ENCODE data around the gene UNC50.
"Not testable (repeated sequence)": the region's sequence is repeated elsewhere in the genome, so short reads cannot be mapped to it uniquely, and the experiment has no call there.

UNC50 gene

DNA sequence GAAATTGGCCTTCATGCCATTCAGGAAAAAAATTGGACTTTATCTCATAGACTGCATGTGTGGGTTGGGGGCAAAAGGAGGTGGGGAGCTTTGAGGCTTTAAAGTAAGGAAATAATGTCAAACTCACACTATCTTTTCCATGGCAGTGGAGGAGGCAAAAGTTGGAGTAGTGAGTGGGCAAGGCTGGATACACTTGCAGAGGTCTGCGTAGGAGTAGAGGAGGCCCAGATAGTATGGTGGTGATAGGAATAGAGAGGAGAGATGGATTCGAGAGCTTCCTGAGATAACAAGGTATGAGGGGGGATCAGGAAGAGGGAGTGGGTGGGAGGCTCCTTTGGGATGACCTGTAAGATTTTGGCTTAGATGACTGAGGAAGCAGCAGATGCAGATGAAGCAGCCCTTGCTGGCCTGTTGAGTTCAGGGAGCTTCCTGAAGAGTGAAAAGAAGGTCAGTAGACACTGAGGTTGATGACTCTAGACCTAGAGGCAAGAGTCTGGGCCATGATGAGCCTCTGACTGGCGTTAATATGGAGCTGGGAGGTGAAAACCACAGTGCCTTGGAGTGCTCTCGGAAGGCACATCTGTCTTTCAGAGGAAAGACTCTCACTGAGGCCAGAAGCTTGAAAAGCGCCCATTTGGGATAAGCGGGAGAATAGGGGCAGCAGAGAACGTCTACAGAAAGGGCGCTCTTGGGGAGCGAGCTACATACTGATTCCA is 5.8 kb downstream of the UNC50 start:
- no peak for DNase-seq

DNA sequence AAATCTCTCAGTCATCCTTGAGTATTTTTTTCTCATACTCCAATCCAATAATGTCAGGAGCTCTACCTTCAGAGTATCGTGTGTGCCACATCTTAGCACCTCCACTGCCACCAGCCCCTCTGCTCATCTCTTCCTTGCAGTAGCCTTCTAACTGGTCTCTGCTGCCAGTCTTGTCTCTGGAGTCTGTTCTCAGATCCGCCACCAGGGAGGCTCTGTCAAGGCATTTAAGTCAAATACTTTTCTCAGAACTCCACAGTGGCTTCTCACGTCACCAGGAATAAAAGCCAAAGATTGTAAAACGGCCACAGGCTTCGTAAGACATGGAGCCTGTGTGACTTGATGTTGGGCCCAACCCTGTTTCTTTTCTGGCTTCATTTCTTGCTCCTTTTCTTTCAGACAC is 7.1 kb downstream of the UNC50 start:
- no peak for DNase-seq

DNA sequence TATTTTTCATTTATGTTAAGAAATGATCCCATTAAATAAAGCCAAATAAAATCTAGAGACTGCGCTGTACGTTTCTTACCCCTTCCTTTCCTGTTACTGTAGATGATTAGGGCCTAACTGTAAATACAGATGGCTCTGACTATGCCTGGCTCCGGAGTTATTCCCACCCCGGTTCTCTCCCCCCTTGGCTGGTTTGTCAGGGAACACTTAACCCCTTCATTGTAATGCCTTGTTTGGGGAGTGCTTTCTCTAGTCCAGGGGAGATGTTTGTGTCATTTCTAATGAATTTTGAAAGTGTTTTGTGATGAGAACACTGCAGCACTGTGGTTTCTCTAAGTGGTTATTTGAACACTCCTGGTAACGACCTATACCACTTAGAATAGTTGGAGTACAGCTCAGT is 8.8 kb downstream of the UNC50 start:
- DNase-seq = no peak

DNA sequence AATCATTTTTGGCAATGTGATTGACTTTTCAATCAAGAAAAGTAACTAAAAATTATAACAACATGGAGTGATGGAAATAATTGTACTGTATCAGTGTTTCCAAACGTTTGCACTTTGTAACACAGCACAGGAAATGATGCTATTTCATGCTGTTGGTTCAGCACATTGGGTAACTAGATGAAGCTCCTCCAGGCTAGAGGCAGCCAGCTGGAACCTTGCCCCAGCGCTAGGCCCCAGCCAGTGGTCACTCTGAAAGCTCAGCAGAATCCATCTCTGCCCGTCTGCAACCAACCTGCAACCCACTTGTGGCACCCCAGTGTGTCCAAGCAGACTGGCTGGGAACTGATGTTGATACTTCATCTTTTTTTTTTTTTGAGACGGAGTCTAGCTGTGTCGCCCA is 15.3 kb downstream of the UNC50 start:
- no peak for DNase-seq

DNA sequence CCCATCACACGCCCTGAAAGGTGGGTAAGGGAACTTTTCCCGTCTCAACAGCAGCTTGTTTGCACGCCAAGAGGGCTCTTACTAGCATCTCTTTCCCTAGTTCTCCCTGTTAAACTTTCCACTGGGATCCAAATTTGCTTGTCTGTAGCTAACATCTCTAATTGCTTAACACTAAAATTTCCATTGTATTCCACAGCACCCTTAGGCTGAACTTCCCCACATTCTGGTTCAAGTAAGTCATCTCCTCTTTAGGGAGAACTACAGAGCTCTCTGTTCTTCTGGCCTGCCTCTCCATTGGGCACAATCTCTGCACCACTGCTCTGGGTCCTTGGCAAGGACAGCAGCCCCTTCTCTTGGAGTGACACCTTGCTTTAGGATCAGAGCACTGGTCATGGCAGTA is 24.0 kb downstream of the UNC50 start:
- no peak for DNase-seq

DNA sequence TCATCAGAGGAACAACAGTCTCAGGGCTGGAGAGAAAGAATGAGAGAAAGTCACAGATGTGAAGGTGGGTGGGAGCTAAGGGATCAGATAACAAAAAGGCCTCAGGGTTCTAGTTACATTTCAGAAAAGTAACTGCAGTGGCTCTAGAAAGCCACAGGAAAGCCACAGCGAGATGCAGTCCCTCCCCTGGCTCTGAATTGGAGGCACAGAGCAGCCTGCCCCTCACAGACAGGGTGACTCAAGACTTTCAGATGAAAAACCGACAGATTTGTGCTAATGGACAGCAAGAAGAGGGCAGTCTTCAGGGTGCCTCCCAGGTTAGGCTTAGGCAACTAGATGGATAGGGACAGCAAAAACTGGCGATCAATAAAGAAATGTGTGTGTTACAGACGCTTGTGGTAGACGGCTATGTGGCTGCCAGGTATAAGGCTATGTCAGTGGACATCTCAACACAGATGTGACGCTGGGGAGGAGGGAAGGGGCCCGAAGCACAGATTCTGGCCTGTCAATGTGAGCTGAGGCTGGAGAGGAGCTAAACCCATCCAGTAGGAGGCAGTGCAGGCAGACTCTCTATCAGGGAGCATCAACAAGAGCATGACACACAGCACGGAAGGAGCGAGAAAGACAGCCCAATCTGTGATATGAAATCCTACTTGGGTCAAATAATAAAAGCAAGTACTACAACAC is 26.2 kb downstream of the UNC50 start:
- DNase-seq = no peak

DNA sequence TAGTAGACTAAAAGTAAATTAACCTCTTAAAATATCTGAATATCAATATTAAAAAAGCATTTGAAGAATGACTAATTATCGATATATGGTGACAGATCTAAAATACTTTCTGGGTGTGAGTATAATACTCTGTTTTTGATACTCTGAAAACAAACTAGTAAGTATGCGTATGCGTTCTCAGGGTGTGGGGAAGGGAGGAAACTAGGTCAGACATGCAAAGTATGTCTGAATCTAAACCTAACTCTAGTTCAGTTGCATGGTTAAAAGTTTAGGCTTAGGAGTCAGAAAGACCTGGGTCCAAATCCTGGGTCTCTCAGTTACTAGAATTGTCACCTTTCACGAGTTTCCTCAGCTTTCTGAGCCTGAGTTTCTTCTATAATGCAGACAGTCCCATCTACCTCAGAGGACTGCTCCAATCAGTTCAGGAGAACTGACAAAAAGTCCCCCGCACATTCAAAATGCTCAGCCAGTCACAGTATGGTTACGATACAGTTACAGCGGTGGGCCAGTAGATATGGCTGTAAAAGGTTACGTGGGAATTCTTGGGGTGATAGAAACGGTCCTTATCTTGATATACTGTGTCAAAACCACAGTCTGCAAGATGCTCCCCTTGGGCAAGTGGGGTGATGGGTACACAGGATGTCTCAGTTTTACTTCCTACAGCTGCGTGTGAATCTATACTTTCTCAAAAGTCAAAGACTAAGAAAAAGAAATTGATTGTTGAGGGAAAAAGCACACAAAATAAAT is 29.2 kb downstream of the UNC50 start:
- no peak for DNase-seq

DNA sequence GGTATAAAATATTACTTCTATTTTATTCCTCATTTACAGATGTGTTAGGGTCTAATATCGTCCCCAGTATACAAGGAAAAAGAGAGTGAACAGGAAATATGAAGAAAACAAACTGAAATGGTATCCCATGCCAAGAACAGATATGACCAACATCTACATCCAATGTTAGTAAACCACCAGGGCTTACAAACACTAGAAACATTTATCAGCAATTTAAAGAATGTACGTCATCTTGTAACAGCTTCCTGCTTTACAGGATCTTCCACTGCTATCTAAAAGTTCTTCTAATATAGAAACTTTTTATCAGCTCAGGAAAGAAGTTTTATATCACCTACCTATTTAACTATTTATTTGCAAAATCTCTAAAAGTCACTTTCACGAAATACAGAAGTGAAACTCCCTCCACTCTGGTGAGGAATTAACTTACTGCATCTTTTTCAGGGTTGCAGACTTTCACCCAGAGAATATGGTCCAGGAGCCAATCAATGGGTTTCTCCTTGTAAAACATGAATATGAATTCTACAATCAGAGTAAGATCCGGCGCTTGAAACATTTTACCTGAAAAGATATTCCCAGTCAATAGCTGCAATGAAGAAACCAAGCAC is 35.2 kb downstream of the UNC50 start:
- DNase-seq = no peak

DNA sequence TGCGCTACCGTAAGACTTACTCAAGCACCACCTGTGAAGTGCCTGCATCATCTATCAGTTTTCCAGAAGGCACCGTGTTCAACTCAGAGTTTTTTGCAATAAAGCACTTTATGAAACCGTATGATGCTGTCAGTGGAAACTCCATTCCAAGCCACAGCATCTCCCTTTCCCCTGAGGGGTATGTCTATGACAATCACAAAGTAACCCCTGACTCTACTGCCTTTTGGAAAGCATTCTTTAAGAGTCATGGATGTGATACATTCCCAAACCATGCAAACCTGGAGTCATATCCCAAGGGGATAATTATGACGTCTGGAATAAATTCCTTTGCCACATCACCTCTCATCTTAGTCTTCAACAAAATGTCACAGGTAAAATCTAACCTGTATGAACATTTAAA is 39.2 kb downstream of the UNC50 start:
- DNase-seq = no peak

DNA sequence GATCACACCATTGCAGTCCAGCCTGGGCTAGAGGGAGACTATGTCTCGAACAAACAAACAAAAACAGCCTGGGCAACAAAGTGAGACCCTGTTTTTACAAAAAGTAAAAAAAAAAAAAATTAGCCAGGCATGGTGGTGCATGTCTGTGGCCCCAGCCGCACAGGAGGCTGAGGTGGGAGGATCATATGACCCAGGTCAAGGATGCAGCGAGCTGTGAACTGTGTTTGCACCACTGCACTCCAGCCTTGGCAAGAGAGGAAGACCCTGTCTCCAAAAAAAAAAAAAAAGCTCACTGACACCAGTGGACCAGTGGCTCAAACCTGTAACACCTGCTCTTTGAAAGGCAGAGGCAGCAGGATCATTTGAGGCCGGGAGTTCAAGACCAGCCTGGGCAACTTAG is 40.1 kb downstream of the UNC50 start:
- DNase-seq = no peak

DNA sequence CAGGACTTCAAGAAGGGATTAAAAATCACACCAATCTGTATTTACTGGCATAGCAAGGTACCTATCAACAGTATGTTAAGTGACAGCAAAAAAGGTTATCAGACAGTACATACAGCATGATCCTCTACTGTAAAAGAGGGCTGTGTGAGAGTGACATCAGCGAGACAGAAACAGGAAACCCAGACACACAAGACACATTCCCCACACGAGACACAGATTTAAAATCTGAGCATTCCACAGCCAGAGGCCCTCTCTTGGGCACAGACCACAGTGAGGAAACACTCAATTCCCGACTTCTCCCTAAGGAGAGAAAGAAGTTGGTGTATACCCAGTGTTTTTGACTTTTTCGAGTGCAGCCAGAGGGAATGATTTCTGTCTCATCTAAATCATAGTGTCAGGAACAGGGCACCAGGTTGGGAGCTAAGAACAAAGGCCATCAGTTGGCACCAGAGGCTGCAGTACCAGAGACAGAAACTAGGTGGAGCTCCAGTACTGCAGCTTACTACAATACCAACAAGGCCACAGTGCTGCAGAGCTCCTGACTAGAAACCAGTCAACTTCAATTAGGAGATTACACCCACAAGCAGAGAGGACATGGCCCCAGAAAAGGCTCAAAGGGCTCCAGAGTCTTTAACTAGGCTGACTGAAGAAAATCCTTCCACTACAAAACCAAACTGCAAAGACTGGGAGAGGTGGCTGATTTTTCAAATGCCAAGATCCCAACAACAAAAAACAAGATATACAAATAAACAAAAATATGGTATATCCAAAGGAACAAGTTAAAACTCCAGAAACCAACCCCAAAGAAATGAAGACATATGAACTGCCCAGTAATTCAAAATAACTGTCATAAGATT is 41.0 kb downstream of the UNC50 start:
- peak; percentile 74 to 82 for DNase-seq

DNA sequence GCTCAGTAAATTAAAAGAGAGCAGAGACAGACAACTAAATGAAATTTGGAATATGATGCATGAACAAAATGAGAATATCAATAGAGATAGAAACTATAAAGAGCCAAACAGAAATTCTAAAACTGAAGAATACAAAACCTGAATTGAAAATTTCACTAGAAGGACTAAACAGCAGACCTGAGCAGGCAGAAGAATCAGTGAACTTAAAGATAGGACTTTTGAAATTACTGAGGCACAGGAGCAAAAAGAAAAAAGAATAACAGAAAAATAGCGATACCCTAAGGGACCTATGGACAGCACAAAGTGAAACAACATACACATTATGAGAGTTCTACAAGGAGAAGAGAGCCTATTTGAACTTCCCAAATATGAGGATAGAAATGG is 41.6 kb downstream of the UNC50 start:
- no peak for DNase-seq

DNA sequence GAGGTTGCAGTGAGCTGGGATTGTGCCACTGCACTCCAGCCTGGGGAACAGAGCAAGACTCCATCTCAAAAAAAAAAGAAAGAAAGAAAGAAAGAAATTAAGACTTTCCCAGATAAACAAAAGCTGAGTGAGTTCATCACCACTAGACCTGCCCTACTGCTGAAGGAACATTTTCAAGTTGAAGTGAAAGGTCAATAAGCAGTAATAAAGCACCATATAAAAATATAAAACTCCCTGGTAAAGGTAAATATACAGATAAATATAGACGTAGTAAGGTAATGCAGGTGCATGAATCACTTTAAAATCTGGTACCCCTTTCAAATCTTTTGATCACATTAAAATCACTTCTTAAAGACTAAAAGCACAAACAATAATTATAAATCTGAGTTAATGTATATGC is 42.6 kb downstream of the UNC50 start:
- DNase-seq = no peak

DNA sequence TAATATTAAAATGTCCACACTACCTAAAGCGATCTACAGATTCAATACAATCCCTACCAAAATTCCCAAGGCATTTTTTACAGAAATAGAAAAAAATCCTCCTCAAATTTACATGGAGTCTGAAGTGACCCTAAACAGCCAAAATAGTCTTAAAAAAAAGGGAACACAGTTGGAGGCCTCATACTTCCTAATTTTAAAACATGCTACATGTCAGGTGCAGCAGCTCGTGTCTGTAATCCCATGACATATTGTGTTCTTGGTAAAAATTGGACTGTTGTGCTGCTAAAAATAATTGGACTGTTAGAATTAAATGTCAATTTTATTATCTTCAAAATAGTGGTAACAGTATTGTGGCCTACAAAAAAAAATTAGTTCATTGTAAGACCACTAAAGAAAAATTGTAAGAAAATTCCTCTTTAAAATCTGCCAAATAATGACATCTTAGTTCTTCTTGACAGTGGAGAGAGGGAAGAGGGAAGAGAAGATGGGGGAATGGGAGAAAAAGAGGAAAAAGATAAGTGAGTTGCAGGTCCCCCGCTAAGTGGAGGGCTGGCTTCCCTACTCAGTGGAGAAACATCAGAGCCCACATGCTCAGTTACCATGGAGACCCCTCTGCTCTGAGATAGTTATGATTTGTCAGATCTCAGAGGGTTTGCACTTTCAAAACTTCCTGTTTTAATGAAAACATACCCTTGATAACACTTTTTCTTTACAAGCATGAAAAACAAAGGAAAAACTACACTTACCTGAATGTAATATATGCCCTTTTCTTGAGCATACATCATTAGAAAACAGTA is 46.5 kb downstream of the UNC50 start:
- no peak for DNase-seq

DNA sequence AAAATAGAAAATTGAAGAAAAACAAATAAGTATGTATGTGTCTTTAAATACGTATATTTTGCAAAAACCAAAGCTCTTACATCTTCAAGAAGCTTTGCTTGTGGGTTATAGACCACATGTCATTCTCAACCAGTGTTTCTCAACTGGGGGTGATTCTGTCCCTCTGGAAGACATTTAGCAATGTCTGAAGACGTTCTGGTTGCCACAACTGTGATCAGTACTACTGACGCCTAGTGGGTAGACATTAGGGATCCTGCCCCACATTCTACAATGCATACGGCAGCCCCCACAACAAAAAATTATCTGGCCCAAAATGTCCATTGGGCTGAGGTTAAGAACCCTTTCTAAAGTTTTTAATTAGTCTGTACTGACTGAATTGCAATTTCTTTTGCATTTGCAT is 48.4 kb downstream of the UNC50 start:
- DNase-seq = no peak

DNA sequence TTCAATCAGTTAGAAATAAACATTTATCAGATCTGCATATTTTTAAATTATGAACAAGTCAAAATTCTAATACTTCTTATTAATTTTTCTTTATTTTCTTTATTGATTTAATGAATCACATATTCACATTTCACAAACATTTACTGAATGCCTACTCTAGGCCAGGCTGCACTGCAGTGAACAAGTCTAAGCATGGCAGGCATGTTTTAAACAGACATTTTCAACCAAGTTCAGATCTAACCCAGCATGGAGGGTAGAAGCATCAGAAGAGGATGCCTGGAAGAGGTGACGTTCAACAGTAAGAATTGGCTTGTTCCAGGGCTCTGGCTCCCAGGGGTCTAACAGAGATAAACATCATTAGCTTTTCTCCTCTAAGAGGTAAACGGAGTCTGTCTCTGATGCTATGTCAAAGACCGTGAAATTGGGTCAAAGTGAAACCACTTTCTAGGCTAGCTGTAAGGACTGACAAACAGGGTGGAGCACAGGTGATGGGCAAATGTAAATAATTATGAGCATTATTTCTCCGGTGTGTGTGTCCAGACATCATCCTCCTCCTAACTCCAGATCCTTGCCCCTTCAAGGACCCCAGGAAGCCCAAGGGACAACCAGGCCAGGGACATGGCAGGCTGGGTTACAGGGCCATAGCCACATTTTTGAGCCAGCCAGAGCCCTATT is 50.6 kb downstream of the UNC50 start:
- no peak for DNase-seq

DNA sequence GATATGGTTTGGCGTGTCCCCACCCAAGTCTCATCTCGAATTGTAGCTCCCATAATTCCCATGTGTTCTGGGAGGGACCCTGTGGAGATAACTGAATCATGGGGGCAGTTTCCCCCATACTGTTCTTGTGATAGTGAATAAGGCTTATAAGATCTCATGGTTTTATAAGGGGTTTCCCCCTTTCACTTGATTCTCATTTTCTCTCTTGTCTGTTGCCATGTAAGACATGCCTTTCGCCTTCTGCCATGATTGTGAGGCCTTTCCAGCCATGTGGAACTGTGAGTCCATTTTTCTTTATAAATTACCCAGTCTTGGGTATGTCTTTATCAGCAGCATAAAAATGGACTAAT is 51.1 kb downstream of the UNC50 start:
- not testable (repeated sequence) for DNase-seq

DNA sequence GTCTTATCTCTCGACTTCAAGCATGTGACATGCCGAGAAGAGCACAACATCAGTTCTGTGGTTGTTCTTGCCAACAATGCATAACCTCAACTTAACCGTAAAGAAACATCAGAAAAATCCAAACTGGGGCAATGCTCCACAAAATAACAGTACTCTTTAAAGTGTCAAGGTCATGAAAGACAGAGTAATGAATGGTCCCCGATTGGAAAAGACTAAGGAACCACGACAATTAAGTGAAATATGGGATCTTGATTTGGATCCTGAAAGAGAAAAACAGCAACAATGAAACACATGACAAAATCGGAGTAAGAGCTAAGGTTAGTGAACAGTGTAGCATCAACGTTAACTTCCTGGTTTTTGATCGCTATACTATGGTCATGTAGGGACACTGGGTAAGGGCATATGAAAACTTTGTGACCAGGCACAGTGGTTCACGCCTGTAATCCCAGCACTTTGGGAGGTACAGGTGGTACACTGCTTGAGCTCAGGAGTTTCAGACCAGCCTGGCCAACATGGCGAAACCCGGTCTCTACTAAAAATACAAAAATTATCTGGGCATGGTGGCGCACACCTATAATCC is 55.2 kb downstream of the UNC50 start:
- no peak for DNase-seq

DNA sequence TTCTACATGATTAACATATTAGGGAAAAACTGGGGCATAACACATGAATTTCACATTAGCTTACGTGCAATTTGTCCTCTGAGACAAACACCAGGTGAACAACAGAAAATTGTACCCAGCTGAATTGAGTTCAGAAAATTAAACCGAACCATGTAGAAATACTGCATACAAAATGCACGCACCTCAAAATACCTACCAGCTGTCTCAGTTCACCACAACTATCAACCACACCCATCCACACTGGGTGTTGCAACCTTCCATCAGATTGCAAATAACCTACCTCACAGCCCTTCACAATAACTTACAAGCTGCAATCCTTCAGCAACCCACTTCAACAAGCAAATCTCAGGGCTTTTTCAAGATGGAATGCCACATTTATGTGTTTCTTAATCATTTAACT is 55.9 kb downstream of the UNC50 start:
- DNase-seq = no peak

DNA sequence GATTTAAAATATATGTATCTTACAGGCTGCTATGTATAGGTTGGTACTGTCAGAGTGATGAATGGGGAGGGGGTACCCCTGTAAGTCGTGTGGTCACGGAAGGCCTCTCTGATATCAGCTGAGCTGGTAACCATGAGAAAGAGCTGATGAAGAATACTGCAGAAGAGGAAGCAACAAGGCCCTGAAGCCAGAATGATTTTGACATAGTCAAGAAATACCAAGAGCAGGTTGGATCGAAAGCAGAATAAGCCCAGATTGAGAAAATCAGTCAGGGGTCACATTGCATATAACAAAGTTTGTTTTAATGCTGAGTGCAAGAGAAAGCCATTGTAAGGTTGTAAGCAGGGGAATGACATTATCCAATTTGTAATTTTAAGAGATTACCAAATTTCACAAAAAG is 57.3 kb downstream of the UNC50 start:
- no peak for DNase-seq
